ENCODE results near the gene ABHD14A. TPM values are rescaled to one million over a fixed set of nuclear protein-coding genes. Genes with fewer than 3 reads are reported as not detected.
A peak's percentile ranks its signal among the peaks of the same experiment; 100 is the strongest.
"Not testable (repeated sequence)": the region's sequence is repeated elsewhere in the genome, so short reads cannot be mapped to it uniquely, and the experiment has no call there.

ABHD14A gene
- total RNA-seq, 2 experiments from 2014 or later = 11.8 to 13.7 TPM

DNA sequence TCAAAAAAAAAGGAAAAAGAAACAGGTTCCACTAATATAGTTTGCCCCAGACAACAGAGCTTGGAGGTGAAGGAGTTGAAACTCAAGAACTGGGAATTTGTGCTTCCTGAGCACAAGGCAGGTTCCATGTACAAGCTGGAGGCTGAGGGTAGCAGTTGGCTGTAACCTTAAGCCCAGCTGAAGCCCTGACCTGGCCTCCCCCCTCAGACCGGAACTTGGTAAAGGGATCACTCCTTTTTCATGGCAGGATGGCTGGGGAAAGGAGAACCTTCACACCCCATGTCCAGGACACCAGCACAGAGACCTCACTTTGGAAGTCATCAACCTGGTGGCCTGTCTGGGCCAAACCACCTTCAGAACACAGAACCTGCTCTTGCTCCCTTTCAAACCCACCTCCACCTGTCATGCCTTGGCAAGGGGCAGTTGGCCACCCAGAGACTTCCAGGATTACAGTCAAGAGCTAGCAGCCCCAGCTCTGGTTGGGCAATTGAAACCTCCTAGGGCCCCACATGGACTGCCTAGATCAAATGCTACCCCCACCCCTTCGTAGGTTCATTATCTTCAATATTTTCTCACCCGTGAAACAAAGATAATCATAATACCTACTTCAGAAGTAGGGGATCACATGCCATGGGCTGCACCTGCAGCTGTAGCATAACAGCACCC, 17.3 kb downstream of the ABHD14A start:
- peak overlapping the region; percentile 15 for H3K27ac Mint-ChIP-seq
- no peak overlapping the region for H3K4me3 Mint-ChIP-seq
- DNase-seq (no peak), ATAC-seq (no peak)
- H3K27me3 Mint-ChIP-seq = peaks cover 6% of the 10 kb centered on the region
- H3K36me3 Mint-ChIP-seq = peaks cover 32% of the 10 kb centered on the region
- H3K9me3 Mint-ChIP-seq (ENCODE audit: low read depth) = no peaks in the 10 kb centered on the region
- CTCF ChIA-PET = interaction anchor here (1.5 to 2.8 kb wide), 4 partner anchors 10 to 131 kb away, joined by 3 to 14 read pairs (median 8); partner anchors contain the start of genes ABHD14B, ACY1 and RRP9
- peaks cover 42% of the 10 kb centered on the region for H3K4me1 Mint-ChIP-seq

DNA sequence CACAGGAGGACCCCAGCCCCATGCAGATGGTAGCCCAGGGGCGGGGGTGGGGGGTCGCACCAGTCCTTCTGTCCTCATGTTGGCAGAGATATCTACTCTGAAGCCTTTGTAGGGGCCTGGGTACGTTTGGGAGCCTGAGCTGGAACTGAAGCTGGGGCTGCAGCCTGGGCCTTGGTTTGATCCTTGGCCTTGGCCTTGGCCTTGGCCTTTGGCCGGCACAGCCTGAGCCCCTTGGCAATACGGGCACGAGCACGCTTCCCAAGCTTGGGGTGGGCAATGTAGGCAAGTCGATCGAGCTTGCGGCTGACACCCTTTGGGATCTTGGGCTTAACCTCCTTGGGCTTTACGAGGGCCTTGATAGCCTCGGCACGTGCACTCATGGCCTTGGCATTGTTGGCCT, 18.8 kb downstream of the ABHD14A start:
- not testable (repeated sequence) for DNase-seq; ATAC-seq; H3K27me3 Mint-ChIP-seq; H3K9me3 Mint-ChIP-seq (ENCODE audit: low read depth); H3K27ac Mint-ChIP-seq
- peak overlapping the region; percentile 21 for H3K4me3 Mint-ChIP-seq
- peaks cover 42% of the 10 kb centered on the region for H3K4me1 Mint-ChIP-seq
- CTCF ChIA-PET = interaction anchor here (2.8 kb wide), 1 partner anchor 11 kb away, joined by 14 read pairs; the partner anchor contains the start of gene ACY1
- peaks cover 32% of the 10 kb centered on the region for H3K36me3 Mint-ChIP-seq

DNA sequence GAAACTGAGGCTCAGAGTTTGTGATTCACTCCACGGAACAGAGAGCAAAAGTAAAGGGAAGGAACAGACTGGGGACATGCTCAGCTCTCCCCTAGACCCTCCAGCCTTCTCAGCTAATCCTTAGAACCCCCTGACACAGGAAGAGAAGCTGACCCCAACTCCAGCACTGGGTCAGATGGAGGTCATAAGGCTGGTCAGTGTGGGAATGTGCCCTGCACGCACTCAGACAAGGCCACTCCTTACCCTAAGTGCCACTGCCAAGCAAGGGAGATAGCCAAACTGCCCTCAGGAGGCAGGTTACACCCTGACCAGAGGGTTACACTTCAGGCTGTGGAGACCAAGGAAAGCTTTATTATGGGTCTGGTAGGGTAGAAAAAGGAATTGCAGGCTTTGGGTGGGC, 19.7 kb downstream of the ABHD14A start:
- peak overlapping the region; percentile 97 for H3K4me3 Mint-ChIP-seq
- DNase-seq (no peak), ATAC-seq (no peak)
- peaks cover 42% of the 10 kb centered on the region for H3K4me1 Mint-ChIP-seq
- H3K9me3 Mint-ChIP-seq (ENCODE audit: low read depth) = no peaks in the 10 kb centered on the region
- CTCF ChIA-PET = interaction anchor here (0.9 to 2.4 kb wide), 6 partner anchors 11 to 225 kb away, joined by 3 to 34 read pairs (median 6); partner anchors contain the start of genes ABHD14A, ABHD14B, ACY1 and POC1A
- peak overlapping the region; percentile 97 for H3K27ac Mint-ChIP-seq
- H3K36me3 Mint-ChIP-seq = peaks cover 32% of the 10 kb centered on the region
- H3K27me3 Mint-ChIP-seq = peaks cover 11% of the 10 kb centered on the region

DNA sequence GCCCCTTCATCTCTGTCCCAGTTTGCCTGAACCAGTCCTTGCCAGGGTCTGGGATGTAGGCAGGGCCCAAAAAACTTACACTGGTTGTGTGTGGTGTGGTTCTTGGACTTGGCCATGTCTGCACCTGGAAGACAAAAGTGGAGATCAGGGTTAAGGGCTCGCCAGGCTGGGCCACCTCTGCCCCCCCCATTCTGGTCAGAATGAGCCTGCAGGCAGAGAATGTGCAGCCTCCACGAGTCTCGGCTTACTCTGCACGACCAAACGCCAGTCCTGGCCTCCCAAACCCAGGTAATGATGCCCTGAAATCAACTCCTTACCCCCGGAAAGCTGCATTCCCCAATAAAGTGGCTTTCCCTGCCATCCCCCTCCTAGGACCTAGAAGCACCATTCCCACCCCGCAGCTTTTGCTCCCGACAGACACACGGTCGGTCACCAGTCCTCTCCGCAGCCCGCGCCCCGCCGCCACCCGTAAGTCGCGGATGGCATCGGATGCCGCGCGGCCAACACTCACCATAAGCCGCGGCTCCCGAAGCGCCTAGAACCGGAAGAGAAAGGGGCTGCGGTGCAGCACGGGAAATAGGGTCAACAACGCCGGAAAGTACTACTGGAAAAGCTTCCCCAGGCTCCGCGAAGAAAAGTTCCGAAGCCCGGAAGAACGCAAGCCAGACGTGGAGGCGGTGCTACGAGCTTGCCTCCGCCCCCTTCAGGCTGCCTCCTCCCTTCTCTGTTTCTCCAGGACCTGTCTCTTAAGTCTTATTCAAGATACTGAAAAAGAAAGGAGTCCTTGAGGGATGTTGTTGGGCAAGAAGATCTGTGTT, 20.7 kb downstream of the ABHD14A start, which contains the start of gene RPL29:
TSS of gene RPL29 (minus strand) at position 550 of the 818 bp plus-strand sequence. CDS start at position 116, 434 bp downstream.
- H3K4me3 Mint-ChIP-seq = peak within 1 kb of the TSS; percentile 97
- no peaks in the 10 kb centered on the region for H3K9me3 Mint-ChIP-seq (ENCODE audit: low read depth)
- H3K27me3 Mint-ChIP-seq = peaks cover 13% of the 10 kb centered on the region
- H3K4me1 Mint-ChIP-seq = peaks cover 42% of the 10 kb centered on the region
- ATAC-seq = peak; percentile 95
- CTCF ChIA-PET = interaction anchor here (0.7 to 2.4 kb wide), 15 partner anchors 8 to 227 kb away, joined by 3 to 34 read pairs (median 6); partner anchors contain the start of genes ABHD14A, ABHD14B, ACY1 and DUSP7
- peak; percentile 94 for DNase-seq
- H3K36me3 Mint-ChIP-seq = peaks cover 32% of the 10 kb centered on the region
- peak within 1 kb of the TSS; percentile 97 for H3K27ac Mint-ChIP-seq

DNA sequence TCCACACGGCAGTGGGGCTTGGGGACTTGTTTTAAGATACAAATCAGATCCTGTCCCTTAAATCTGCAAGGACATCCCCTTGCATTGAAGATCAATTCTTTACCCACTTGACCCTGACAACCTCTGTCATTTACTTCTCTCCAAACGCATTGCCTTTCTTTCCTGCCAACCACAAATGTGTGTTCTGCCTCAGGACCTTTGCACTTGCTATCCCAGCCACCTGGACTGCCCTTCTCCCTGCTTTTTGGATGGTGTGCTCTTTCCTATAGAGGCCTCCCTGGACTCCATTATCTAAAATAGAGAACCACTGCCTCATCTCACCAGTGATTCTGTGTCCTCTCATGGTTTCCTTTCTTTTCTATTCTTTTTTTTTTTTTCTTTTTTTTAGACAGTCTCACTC, 22.3 kb downstream of the ABHD14A start:
- H3K9me3 Mint-ChIP-seq (ENCODE audit: low read depth) = no peaks in the 10 kb centered on the region
- H3K27ac Mint-ChIP-seq = peak overlapping the region; percentile 32
- no peak for DNase-seq
- peak overlapping the region; percentile 16 for H3K4me3 Mint-ChIP-seq
- ATAC-seq = no peak
- H3K4me1 Mint-ChIP-seq = peaks cover 41% of the 10 kb centered on the region
- CTCF ChIA-PET = interaction anchor here (0.9 to 1.3 kb wide), 3 partner anchors 13 to 223 kb away, joined by 3 to 4 read pairs (median 3); partner anchors contain the start of genes ACY1 and PARP3
- peaks cover 13% of the 10 kb centered on the region for H3K27me3 Mint-ChIP-seq
- H3K36me3 Mint-ChIP-seq = peaks cover 29% of the 10 kb centered on the region

DNA sequence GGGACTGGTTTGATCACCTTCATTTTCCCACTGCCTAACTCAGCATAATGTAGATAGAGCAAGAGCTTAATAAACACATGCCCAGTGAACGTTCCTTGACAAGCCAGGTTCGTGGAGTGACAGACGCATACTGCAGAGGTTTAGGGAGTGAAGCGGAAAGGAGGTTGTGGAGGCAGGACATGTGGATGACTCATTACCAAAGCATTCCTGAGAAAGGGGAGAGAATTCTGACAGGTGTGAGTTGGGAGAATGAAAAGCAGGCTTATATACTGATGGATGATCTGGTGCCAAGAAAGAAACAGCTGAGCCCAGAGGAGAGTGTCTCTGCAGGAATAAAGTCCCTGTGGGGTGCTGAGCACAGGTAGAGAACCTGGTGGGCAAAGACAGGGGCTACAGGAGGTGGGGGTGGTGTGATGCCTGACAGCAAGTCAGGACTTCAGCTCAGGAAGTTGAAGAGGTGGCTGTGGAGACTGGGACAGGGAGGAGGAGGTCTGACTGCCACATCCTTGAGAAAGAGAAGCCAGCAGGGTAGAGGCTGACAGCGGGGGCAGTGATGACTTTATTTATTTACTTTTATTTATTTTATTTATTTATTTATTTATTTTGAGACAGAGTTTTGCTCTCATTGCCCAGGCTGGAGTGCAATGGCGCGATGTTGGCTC, 23.2 kb downstream of the ABHD14A start:
- H3K4me3 Mint-ChIP-seq = no peak overlapping the region
- ATAC-seq = no peak
- H3K27ac Mint-ChIP-seq = no peak overlapping the region

DNA sequence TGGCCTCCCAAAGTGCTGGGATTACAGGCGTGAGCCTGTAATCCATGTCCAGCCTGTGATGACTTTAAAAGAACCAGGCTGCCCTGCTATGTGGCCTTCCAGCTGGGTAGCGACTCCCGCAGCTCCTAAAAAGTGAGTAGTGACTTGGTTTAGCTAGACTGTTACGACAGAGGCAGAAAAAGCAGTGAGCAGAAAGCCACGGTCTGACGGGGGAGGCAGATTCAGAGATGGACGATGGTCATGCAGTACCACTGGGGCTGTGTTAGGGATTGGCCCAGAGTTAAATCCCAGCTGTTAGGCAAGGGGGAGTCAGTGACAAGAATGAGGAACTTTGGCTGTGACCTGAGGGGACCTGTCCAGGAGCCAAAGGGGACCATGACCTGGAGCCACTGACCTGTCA, 23.9 kb downstream of the ABHD14A start:
- H3K9me3 Mint-ChIP-seq (ENCODE audit: low read depth) = no peaks in the 10 kb centered on the region
- DNase-seq = no peak
- no peak for ATAC-seq
- peaks cover 26% of the 10 kb centered on the region for H3K4me1 Mint-ChIP-seq
- CTCF ChIA-PET = interaction anchor here (1.0 to 1.2 kb wide), 4 partner anchors 56 to 537 kb away, joined by 3 to 4 read pairs (median 4); partner anchors contain the start of gene DUSP7
- no peak overlapping the region for H3K4me3 Mint-ChIP-seq
- H3K27me3 Mint-ChIP-seq = peaks cover 13% of the 10 kb centered on the region
- no peak overlapping the region for H3K27ac Mint-ChIP-seq
- H3K36me3 Mint-ChIP-seq = peaks cover 18% of the 10 kb centered on the region

More for the DNA sequence above, 23.2 kb downstream of the ABHD14A start:
- H3K4me1 Mint-ChIP-seq = peaks cover 33% of the 10 kb centered on the region
- peaks cover 13% of the 10 kb centered on the region for H3K27me3 Mint-ChIP-seq
- H3K9me3 Mint-ChIP-seq (ENCODE audit: low read depth) = no peaks in the 10 kb centered on the region
- CTCF ChIA-PET = interaction anchor here (0.7 to 1.3 kb wide), 7 partner anchors 14 to 223 kb away, joined by 3 to 4 read pairs (median 4); partner anchors contain the start of genes ACY1, DUSP7 and PARP3
- no peak for DNase-seq
- peaks cover 21% of the 10 kb centered on the region for H3K36me3 Mint-ChIP-seq

DNA sequence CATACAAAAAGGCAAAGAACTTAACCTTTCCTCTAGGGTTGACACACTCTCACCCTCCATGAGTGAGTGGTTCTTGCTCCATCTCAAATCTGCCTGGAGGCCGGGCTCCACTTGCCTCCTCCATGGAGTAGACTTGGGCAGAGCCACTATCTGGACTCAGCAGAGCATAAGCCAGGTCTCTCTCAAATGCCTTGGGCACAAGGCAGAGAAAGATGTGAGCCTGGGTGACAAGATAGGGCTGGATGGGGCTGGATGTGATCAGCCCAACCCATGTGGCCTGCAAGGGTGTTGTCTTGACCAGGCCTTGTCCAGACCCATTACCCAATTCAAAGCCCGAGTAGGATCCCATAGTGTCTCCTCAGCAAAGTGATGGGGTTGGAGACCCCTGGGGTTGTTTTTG, 25.0 kb downstream of the ABHD14A start:
- ATAC-seq (no peak), DNase-seq (no peak)
- peaks cover 8% of the 10 kb centered on the region for H3K36me3 Mint-ChIP-seq
- H3K4me3 Mint-ChIP-seq = no peak overlapping the region
- no peak overlapping the region for H3K27ac Mint-ChIP-seq
- H3K27me3 Mint-ChIP-seq = peaks cover 13% of the 10 kb centered on the region
- CTCF ChIA-PET = interaction anchor here (2.4 to 7.3 kb wide), 7 partner anchors 16 to 221 kb away, joined by 8 to 107 read pairs (median 16); partner anchors contain the start of gene DUSP7
- no peaks in the 10 kb centered on the region for H3K9me3 Mint-ChIP-seq (ENCODE audit: low read depth)
- peaks cover 17% of the 10 kb centered on the region for H3K4me1 Mint-ChIP-seq

DNA sequence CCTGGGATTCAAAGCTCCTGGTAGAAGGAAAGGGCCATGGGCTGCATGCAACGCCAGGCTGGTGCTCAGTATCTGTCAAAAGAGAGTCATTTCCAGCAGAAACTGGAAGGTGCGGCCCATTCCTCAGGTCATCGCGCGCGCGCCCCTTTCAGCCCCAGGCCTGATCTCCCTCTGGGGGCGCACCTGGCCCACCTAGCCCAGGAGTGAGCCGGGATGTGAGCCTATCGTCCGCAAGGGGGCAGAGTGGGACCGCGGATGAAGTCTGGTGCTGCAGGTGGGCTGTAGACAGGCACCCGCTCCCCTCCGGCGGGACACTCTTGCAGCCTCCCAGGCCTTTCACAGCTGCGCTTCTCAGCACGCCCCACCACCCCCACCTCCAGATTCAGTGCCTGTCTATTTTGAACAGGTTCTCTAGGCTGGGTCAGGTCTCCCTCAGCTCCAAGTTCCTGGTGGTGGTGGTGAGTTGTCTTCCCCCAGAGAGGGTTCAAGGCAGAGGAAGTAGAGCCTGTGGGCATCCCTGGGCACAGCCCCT, 26.6 kb downstream of the ABHD14A start:
- Mint-ChIP-seq H3K27me3 (peaks cover 13% of the 10 kb centered on the region), H3K27ac (no peak overlapping the region), H3K9me3 (ENCODE audit: low read depth) (no peaks in the 10 kb centered on the region), H3K36me3 (no peaks in the 10 kb centered on the region), H3K4me1 (peaks cover 14% of the 10 kb centered on the region), H3K4me3 (no peak overlapping the region)
- DNase-seq (peak; percentile 91), ATAC-seq (peak; percentile 98)
- CTCF ChIA-PET = interaction anchor here (0.6 to 7.3 kb wide), 48 partner anchors 8 to 446 kb away, joined by 3 to 107 read pairs (median 4); partner anchors contain the start of genes ABHD14A, ABHD14B, ACY1 and ALAS1

DNA sequence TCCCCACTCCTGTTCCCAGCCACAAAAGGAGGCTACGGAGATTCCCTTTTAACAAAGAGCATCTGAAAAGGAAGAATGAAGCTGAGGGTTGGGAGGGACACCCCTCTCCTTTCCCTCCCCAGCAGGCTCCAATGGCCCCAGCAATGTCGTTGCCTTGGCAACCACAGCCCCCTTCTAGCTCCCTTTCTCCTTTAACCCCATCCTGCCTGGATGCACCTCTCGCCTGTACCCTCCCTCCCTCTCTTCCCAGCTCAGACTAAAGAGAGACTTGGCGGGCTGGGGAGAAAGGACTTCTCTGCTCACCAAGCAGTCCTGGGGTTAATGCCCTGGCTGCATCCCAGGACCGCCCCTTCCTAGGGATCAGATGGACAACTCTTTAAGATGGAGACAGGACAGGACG, 27.9 kb downstream of the ABHD14A start:
- ATAC-seq (no peak), DNase-seq (no peak)
- H3K36me3 Mint-ChIP-seq = no peaks in the 10 kb centered on the region
- peaks cover 11% of the 10 kb centered on the region for H3K4me1 Mint-ChIP-seq
- H3K9me3 Mint-ChIP-seq (ENCODE audit: low read depth) = no peaks in the 10 kb centered on the region
- no peak overlapping the region for H3K4me3 Mint-ChIP-seq
- H3K27me3 Mint-ChIP-seq = peaks cover 6% of the 10 kb centered on the region
- H3K27ac Mint-ChIP-seq = no peak overlapping the region
- CTCF ChIA-PET = interaction anchor here (0.7 to 7.3 kb wide), 11 partner anchors 19 to 148 kb away, joined by 3 to 107 read pairs (median 11); partner anchors contain the start of genes ABHD14A, ABHD14B, ACY1 and DUSP7

DNA sequence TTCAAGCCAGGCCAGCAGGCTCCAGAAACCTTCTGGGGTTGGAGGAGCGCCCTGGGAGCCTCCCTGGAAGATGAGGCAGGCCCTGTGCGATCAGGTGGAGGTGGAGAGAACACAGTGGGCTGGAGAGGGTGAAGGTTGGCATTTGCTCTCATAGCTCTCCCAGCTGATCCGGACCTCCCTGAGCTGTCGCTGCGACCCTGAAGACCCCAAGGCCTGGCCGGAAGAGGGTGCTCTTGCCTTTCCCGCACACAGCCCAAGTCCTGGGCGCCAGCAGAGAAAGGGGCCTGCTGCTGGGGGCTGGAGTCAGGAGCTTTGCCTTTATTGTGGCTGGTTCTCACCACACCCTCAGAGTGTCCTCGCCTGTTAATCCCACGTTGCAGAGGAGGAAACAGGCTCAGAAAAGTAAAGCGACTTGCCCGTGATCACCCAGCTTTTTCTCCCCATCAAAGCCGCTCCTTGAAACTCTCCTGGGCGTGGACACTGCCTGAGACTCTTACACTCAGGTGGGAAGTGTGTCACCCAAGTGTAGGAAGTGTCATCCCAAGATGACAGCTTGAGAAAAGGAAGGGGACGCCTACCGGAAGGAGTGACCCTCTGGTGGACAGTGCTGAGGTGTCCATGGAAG, 29.4 kb downstream of the ABHD14A start:
- Mint-ChIP-seq H3K4me3 (no peak overlapping the region), H3K4me1 (peaks cover 11% of the 10 kb centered on the region), H3K9me3 (ENCODE audit: low read depth) (no peaks in the 10 kb centered on the region), H3K27me3 (peaks cover 4% of the 10 kb centered on the region), H3K27ac (no peak overlapping the region), H3K36me3 (no peaks in the 10 kb centered on the region)
- ATAC-seq = no peak
- no peak for DNase-seq
- CTCF ChIA-PET = interaction anchor here (1.1 to 7.3 kb wide), 7 partner anchors 9 to 138 kb away, joined by 3 to 107 read pairs (median 3); partner anchors contain the start of genes DUSP7 and RPL29

DNA sequence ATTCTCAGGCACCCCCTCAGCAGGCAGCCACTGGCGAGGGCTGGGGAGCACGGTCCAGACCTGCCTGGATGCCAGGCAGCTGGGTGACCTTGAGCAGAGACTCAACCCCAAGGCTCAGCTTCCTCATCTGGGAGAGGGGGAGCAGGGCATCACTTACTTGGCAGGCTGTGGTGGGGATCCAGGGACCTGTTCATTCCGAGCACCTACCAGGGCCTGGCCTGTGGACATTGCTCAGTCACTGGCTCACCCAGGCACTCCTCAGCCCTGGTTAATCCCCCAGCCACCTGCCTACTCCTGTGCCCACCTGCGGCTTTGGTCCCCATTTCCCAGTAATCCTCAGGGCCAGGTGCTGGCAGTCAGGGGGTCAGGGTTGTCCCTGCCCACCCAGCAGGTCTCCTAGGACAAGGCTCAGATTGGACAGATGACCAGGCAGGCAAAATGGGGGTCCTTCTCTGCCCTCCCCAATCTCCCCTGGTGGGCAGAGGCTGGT, 30.1 kb downstream of the ABHD14A start:
- no peaks in the 10 kb centered on the region for H3K27me3 Mint-ChIP-seq
- no peaks in the 10 kb centered on the region for H3K36me3 Mint-ChIP-seq
- ATAC-seq = no peak
- H3K27ac Mint-ChIP-seq = no peak overlapping the region
- CTCF ChIA-PET = interaction anchor here (1.1 to 7.3 kb wide), 6 partner anchors 13 to 138 kb away, joined by 3 to 107 read pairs (median 50); partner anchors contain the start of gene DUSP7
- no peaks in the 10 kb centered on the region for H3K9me3 Mint-ChIP-seq (ENCODE audit: low read depth)
- no peak for DNase-seq
- H3K4me1 Mint-ChIP-seq = peaks cover 11% of the 10 kb centered on the region
- H3K4me3 Mint-ChIP-seq = no peak overlapping the region
